MM.1S (cell line): ENCODE measurements around the gene GRIN1.

Source experiments
- CTCF ChIP-seq: fragments of 300-600 bp; sonication (generic); IDR thresholded peaks from 2 replicates; pipeline ENCODE4 v1.5.1; 2016; ENCODE audit warnings: antibody characterized with exemption, low read length, mixed read lengths
- EZH2 ChIP-seq: fragments of 300-600 bp; sonication (generic); optimal IDR thresholded peaks from 2 replicates; pipeline ENCODE3; 2017; ENCODE audit warnings: low read depth, mild to moderate bottlenecking, antibody characterized with exemption, low read length, mixed read lengths

GRCh38 chr9:137165250-137165836 lies 26.4 kb downstream of the GRIN1 start:
- TF ChIP-seq CTCF (no peak), EZH2 (no peak)
